Stimulated activated CD8-positive, alpha-beta memory T cell treated with anti-CD3 and anti-CD28 coated beads, Interleukin-7, amount 100 ng/mL, for 48 hours (primary cell): ENCODE measurements around the gene SCN9A.
"Not testable (repeated sequence)": the region's sequence is repeated elsewhere in the genome, so short reads cannot be mapped to it uniquely, and the experiment has no call there.

Experiments
- DNase-seq, 2 donors: peaks; one replicate each; pipeline ENCODE4 v3.0.0-alpha.2; 2020; ENCODE audit warnings: low read depth in 1 of 2; ENCODE audit errors: extremely low read depth in 1 of 2

The SCN9A gene

GRCh38 chr2:166376488-166376828 lies 714 bp upstream of the SCN9A start:
- no peak for DNase-seq

DNA sequence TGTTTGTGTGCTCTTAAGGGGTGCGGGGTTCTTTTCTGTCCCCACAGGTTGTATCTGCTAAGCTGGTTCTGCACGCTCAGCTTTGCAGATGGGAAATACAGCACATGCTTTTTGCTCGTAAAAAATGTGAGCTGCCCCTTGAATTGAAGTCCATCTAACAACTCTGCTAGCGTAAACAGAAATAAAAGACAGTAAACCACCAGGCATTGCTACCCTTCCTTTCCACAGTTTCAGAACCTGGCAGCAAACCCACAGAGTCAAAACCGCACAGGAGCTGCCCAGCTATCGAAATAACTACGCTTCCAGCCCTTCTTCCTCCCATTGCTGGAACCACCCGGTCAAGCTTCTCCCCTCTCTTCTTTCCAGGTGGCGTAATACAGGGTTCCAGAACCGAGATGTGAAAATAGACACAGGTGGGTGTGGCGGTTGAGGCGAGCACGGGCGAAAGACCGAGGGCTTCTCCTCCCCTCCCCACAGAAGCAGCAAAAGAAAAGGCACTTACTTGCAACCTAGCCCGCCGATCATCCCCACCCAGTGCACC lies 479 bp downstream of the SCN9A start:
- no peak for DNase-seq

- DNase-seq = no peak
These were observed 1.8 kb downstream of the SCN9A start for GRCh38 chr2:166373951-166374350.

DNA sequence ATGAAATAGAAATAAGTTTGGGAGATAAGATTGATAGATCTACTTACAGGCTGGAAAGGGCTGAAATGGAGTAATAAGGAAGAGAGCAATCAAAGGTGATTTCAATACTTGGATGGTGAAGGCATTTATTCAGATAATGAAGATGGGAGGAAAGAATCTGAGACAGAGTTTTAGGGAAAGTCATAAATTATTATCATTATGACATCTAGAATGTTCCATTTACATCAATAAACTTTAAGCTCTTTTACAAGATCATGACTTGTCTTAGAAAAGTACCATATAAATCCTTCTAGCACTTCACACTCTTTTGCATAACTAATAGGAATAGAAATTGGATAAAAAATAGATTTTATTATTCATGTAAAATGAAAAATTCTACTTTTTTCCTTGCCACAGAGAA lies 2.2 kb downstream of the SCN9A start:
- no peak for DNase-seq

GRCh38 chr2:166373105-166373504 lies 2.6 kb downstream of the SCN9A start:
- DNase-seq = no peak

- no peak for DNase-seq
These were observed 3.7 kb downstream of the SCN9A start for GRCh38 chr2:166372046-166372445.

DNA sequence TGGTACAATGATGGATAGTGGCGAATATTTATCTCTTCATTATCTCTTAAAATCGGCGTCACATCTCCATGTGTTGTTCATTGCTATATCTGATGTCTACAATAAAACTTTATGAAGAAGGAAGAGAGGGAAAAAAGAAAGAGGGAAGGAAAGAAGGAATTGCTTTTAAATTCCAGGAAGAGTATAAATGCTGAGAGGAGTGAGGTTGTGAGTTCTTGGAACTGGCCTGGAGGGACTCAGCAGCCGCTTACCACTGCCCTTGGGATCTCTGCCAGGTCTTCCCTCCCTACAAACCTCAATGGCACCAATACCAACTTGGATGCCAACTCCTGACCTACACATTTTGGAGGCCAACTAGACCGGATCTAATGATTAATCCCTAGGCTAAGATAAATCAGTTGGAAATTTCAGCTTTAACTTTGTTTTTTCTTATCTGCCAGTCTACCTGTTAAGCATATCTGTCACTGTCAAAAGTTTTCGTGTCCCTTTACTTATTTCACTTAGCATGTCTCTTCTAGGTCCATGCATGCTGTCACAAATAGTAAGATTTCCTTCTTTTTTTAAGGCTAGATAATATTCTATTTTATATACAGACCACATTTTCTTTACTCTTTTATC lies 9.8 kb downstream of the SCN9A start:
- DNase-seq = no peak

- no peak for DNase-seq
These were observed 10.5 kb downstream of the SCN9A start for GRCh38 chr2:166365239-166365638.

- no peak for DNase-seq
These were observed 11.1 kb downstream of the SCN9A start for GRCh38 chr2:166364476-166365161.

GRCh38 chr2:166361351-166362153 lies 14.2 kb downstream of the SCN9A start:
- no peak for DNase-seq

DNA sequence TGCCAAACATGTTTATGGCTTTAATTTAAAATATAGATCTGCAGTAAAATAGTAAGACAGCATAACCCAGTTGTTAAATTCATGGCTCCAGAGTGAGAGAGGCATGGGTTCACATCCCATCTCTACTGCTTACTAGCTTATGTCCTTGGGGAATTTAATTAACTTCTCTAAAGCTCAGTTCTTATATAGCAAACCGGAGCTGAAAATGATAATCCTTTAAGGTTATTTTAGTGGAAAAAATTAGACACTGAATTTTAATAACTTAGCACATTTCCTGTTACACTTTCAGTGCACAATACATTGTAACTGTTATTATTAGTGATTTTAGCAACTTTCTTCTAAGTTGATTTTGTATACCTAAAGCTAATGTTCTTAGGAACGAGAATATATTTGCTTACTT lies 14.8 kb downstream of the SCN9A start:
- DNase-seq = no peak

DNA sequence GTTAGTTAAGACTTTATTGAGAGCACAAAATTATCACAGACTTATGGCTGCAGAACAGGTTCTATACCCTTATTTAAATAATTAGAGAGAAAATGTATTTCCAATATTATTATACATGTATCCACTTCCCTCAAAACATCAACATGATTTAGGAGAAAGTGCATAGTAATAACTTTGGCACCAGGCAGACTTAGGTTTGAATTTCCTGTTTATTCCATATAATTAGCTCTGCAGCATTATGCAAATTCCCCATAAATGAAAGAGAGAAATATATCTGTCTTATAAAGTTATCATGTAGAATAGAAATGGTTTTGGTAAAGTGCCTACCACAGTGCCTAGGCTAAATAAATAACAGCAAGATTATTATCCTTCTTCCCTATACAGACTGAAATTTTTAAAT lies 15.3 kb downstream of the SCN9A start:
- no peak for DNase-seq

DNA sequence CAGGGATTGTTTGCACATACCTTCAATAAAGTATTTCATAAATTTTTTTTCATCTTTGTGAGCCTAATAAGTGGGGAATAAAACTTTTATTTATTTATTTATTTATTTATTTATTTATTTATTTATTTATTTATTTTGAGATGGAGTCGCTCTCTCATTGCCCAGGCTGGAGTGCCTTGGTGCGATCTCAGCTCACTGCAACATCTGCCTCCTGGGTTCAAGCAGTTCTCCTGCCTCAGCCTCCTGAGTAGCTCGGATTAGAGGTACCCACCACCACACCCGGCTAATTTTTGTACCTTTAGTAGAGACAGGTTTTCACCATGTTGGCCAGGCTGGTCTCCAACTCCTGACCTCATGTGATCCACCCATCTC lies 17.8 kb downstream of the SCN9A start:
- not testable (repeated sequence) for DNase-seq

- DNase-seq = no peak
These were observed 18.4 kb downstream of the SCN9A start for GRCh38 chr2:166357068-166357949.

- DNase-seq = no peak
These were observed 24.4 kb downstream of the SCN9A start for GRCh38 chr2:166351319-166351718.

- no peak for DNase-seq
These were observed 25.2 kb downstream of the SCN9A start for GRCh38 chr2:166350525-166350924.

- DNase-seq = no peak
These were observed 31.2 kb downstream of the SCN9A start for GRCh38 chr2:166344286-166345113.

DNA sequence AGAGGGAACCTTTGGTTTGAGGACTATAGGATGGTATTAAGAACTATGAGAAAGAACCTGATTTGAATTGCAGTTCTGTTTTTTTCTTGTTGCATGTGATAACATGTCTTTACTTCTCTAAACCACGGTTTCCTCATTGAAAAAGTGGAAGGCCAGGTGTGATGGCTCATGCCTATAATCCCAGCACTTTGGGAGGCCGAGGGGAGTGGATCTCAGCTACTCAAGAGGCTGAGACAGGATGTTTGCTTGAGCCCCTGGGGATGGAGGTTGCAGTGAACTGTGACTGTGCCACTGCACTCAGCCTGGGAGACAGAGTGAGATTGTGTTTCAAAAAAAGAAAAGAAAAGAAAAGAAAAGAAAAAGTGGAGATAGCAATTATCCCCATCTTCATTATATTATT lies 32.3 kb downstream of the SCN9A start:
- no peak for DNase-seq

DNA sequence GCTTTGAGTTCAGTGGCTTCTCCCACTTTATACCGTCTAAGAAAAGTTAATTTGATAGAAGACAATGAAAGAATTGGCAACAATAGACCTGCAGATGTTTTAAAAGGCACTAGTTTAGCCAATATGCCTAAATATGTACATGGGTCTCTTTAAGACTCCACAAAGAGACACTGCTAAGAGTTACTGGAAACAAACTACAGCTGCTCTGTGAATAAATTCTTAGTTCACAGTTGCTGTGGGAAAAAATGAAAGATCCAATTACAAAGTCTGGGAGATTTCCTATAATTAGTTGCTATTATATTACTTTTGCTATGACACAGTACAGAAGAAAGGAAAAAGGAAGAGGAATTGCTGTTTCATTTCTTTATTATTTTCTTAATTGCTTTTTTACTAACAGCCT lies 34.3 kb downstream of the SCN9A start:
- DNase-seq = no peak

DNA sequence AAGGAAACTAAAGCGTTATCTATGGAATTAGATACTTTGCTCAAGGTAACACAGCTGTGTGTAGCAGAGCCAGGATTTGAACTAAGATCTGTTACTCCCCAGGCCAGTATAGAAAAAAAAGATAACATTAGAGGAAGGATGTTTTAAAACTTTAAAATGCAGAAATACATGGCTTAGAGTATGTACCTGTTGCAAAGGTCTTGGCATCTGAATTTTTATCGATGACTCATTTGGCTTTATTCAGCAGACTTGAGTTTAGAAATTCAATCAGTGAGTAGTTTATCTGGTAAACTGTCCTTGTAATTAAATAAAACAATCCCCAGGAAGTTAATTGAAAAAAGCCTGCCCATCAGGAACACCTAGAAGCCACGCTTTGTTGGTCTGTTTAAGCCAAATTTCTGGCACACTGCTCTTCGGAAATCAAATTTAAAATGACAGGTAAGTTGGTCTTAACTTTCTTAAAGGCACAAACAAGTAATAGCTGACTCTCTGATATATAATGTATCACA lies 36.9 kb downstream of the SCN9A start:
- no peak for DNase-seq
